ENCODE results near the gene PAM16.
"Not testable (repeated sequence)": the region's sequence is repeated elsewhere in the genome, so short reads cannot be mapped to it uniquely, and the experiment has no call there.

PAM16 gene

DNA sequence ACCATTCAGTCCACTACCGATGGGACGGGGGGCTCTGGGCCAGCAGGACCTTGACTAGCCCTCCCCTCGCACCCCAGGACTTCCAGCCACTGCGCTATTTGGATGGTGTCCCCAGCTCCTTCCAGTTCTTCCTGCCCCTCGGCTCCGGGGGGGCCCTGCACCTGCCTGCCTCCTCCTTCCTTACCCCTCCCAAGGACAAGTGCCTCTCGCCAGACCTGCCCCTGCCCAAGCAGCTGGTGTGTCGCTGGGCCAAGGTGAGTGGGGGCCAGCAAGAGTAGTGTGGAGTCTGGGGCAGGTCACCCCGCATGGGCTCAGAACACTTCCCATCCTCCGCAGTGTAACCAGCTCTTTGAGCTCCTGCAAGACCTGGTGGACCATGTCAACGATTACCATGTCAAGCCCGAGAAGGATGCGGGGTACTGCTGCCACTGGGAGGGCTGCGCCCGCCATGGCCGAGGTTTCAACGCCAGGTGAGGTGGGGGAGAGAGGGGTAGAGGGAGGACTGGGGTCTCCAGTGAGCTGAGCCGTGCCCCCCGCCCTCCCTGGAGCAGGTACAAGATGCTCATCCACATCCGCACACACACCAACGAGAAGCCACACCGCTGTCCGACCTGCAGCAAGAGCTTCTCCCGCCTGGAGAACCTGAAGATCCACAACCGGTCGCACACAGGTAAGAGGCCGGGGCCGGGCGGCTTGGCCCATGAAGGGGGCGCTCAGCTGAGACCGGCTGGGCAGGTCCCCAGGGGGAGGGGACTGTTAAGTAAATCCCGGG, 16.2 kb downstream of the PAM16 start:
- no peak for DNase-seq (ENCODE audit: low spot score)

DNA sequence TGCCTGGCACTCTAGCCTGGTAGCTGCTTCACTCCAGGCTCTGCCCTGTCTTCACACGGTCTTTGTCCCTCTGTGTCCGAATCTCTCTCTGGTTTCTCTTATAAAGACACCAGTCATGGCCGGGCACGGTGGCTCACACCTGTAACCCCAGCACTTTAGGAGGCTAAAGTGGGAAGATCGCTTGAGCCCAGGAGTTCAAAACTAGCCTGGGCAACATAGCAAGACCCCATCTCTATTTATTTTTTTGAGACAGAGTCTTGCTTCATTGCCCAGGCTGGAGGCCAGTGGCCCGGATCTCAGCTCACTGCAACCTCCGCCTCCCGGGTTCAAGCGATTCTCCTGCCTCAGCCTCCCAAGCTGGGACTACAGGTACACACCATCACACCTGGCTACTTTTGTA, 17.4 kb downstream of the PAM16 start:
- not testable (repeated sequence) for DNase-seq (ENCODE audit: low spot score)

DNA sequence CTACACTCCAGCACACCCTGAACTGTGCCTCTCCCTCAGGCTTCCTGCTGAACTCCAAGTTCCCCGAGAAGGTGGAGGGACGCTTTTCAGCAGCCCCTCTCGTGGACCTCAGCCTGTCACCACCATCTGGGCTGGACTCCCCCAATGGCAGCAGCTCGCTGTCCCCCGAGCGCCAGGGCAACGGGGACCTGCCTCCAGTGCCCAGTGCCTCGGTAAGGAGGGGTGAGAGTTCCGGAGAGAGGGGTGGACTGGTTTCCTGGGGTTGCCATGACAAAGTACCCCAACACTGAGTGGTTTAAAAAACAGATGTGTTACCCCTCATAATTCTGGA, 17.8 kb downstream of the PAM16 start:
- no peak for DNase-seq (ENCODE audit: low spot score)

DNA sequence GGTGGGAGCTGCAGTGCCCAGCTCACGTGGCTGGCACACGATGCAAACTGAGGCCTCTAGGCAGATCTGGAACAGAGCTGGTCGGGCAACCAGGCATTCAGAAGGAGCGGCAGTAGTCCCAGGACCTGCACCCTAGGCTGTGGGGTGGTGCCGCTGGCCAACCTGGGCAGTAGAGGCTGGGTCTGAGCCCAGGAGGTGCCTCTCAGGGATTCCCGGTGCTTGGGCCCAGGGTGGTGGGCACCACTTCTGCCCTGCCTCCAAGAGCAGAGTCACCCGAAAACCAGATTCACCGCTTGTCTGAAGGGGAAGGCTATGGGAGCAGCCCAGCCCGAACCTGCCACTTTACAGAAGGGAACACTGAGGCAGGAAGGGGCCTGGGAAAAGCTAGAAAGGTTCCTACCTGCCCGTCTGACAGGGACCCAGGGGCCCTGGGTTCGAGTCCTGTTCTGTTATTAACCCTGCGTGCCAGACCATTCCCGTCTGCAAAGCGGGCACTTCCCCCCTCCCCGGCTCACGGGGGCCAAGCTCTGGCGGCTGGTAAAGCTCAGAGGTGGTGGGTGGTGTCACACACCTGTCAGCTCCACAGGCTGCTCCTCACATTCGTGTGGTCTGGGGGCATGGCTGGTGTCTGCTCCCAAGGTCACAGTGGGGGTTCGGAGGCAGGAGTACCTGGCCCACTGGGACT, 18.4 kb downstream of the PAM16 start:
- DNase-seq (ENCODE audit: low spot score), result no peak

GRCh38 chr16:4332083-4332482, 19.0 kb downstream of the PAM16 start:
- DNase-seq (ENCODE audit: low spot score), result no peak

DNA sequence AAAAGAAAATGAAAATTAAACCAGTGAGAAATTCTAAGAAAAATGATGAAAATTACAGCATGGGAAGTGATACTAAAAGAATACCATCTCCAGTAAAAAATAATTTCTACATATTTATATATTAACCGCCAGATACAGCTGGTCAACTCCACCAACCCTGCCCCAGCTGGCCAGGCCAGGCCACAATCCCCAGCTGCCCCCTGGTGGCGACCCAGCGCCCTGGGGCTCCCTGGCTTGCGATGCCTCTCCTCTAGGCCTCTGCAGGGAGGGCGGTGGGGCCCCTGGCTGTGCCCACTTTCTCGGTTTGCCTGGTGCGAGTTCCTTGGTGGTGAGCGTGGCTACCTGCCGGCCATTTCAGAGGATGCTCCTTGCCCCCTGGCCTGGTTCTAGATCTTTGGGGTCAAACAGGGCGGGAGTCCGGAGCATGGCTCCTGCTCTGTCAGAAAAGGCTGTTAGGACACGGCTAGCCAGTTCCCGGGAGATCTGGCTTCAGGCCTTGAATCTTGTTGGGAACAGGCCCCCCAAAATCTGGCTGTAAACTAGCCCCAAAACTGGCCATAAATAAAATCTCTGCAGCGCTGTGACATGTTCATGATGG, 20.7 kb downstream of the PAM16 start:
- peak; percentile 64 for DNase-seq (ENCODE audit: low spot score)

DNA sequence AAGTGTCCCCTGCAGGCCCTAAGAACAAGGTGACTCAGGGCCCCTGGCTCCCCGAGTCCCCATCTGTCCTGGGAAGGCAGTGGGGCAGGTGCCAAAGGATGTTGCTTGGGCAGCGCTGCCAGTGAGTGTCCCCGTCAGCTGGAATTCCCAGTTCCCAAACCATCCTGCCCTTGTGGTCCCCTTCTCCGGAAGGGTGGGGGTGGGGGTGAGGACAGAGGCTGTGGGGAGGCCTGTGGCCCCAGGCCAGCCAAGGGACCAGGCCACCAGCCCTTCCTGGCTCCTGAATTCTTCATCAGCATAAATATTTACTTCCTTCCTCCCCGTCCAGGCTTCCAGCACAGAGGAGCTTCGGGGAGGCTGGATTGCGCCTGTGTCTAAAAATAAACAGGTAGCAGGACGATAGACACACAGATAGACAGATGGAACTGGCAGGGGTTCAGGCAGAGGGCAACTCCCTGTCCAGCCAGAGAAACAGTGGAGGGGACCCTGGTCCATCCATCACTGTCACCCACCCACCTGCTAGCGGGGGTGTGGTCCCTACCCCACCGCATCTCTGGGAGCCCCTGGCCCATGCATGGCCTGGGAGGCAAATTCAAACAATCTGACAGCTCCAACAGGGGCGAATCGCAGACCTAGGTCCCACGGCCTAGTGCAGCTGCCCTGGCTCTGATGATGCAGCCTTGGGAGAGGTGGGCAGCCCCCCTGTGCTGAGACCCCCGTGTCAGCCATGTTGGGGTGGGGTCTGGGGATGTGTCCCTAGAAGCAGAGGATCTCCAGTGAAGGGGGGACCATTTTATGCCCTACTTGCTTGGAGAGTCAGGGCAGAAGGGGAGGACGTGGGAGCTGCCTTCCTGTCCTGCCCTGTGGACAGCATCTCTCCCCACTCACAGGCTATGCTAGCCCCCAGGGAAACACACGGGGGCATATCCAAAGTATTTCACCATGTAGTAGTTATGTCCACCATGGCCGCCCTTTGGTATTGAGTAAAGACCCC, 22.0 kb downstream of the PAM16 start:
- peak; percentile 55 for DNase-seq (ENCODE audit: low spot score)

- peak; percentile 77 for DNase-seq (ENCODE audit: low spot score)
These were observed 22.9 kb downstream of the PAM16 start for GRCh38 chr16:4328046-4328781.

DNA sequence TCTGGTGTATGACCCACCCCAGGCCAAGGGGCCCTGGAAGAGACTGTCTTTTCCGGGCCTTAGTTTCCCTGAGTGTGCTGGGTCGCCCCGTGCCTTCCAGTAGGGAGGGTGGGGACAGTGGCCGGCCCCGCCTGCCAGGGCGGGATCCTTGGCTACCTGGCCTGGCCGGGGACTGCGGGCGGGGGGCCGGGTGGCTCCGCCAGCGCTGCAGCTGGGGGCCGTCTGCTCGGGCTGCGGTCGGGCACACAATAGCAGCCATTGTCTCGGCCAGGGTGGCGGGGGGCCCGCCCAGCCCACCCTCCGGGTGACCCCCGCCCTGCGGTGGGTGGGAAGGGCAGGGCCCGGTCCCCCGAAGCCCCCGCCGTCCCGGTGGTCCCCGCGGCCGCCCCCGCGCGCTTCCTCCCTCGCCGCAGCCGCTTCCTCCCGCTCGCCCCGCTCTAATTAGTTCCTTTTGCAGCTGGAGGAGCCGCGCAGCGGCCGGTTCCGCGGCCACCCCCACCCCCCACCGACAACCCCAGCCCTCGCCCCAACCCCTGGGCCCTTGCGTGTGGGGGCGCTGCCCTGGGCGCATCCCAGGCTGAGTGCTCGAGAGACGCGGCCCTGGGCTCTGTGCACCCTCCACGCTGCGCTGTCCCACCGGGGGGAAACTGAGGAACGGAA, 23.6 kb downstream of the PAM16 start:
- no peak for DNase-seq (ENCODE audit: low spot score)

DNA sequence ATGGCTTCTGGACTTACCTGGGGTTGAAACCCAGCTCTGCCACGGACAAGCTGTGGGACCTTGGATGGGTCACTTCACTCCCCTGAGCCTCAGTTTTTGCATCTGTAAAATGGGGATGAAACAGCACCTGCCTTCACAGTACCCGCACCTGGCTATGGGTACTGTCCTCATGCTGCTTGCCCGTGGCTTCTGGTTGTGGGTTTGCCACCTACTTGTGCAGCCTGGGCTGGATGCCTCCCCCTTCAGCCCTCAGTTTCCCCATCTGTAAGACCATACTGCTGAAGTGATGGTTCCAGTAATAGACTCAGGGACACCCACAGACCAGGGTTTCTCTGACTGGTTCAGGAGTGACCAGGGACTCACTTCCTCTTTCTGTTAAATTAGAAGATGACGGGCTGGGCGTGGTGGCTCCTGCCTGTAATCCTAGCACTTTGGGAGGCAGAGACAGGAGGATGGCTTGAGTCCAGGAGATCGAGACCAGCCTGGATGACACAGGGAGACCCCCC, 25.8 kb downstream of the PAM16 start:
- no peak for DNase-seq (ENCODE audit: low spot score)

GRCh38 chr16:4324492-4325252, 26.4 kb downstream of the PAM16 start:
- DNase-seq (ENCODE audit: low spot score), result no peak

DNA sequence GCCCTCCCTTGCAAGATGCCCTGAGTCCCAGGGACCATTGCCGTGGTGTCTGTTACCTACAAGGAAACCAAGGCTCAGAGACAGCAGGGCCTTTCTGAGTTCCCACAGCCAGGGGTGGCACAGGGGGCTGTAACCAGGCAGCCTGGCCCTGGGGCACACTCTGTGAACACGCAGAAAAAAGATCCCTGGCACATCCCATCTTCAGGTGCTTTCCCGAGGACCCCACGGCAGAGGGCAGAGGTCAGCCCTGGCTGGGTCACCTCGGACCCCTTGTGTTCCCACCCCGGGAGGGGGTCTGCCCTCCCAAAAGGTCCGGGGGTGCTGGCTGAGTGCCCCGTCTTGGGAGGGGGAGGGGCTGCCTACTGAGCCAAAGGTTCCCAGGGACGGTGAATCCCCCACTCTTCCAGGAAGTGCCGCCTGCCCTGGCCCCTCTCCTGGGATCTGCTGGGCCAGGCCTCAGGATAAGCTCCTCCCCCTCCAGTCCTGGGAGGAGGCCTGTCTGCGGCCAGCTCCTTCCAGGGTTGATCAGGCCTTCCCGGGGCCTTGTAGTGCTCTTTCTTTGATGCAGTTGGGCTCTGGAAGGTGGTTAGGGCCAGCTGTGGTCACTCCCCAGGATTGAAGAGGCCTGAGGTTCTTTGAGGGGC, 27.2 kb downstream of the PAM16 start:
- DNase-seq (ENCODE audit: low spot score), result peak; percentile 79

GRCh38 chr16:4323071-4323844, 27.9 kb downstream of the PAM16 start:
- DNase-seq (ENCODE audit: low spot score), result peak; percentile 77

DNA sequence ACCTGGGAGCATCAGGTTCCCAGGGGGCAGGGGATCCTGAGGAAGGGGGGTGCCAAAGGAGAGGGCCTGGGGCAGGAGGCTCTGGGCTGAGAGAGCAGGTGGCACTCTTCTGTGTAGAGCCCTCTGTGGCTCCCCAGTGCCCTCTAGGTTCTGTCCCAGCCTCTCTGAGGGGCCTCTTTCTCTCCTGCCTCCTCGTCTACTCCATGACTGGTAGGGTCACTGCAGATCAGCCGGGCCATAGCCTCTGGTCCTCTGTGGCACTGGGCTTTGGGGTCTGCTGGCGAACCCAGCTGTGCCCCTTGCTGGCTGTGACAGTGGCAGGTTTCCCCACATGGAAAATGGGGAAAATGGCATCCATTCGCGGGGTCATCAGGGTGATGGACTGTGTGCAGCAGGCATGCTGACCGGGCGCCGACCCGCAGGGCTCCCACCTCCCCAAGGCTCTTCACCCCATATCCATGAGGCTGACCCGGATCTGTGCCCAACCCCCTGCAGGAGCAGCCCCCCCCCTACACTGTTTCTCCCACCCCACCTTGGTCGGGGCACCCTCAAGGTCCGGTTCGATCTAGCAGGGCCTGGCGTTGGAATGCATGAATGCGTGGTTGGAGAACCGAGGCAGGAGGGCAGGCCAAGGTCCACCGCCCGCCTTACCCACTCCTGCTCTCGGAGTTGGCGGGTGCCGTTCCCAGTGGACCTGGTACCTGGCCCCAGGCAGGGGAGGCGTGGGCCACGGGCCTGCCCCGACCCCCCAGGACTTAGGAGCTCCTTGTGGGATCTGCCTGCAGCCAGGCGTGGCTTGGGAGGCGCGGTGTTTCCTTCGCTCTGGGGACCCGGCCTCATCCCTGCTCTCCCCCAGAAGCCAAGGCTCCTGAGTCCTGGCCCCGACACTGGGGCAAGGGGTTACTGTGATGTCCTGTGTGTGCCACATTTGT, 28.7 kb downstream of the PAM16 start:
- no peak for DNase-seq (ENCODE audit: low spot score)

GRCh38 chr16:4321286-4322120, 29.6 kb downstream of the PAM16 start:
- no peak for DNase-seq (ENCODE audit: low spot score)

DNA sequence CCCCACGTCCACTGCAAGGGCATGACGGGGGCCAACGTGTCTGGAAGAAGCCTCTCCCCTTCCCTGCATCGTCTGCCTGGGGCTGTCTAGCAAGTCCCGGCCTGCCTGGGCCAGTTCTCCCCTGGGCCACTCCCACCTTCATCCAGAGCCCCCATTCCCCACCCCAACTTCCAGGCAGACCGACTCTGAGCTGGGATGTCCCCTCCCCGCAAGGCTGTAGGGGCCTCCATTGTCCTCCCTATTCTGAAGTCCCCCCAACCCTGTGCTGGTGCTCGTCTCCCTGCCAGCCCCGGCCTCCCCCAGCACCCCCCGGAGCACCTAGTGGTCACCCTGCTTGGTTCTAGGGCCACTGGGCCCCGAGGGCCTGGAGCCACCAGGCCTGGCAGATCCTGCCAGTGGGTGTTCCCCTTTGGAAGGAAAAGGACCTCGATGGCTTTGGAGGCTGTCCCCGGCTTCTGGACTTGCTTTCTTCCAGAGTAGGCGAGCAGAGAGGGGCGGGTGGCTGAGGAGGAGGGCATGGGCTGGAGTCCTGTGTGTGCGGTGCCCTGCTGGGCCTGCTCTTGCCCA, 30.5 kb downstream of the PAM16 start:
- no peak for DNase-seq (ENCODE audit: low spot score)

Measured in kidney tubule cell (primary cell).